ENCODE measurements around the gene GINM1. TPM values are rescaled to one million over a fixed set of nuclear protein-coding genes. Genes with fewer than 3 reads are reported as not detected.
A peak's percentile ranks its signal among the peaks of the same experiment; 100 is the strongest.

GINM1 gene, protein sequence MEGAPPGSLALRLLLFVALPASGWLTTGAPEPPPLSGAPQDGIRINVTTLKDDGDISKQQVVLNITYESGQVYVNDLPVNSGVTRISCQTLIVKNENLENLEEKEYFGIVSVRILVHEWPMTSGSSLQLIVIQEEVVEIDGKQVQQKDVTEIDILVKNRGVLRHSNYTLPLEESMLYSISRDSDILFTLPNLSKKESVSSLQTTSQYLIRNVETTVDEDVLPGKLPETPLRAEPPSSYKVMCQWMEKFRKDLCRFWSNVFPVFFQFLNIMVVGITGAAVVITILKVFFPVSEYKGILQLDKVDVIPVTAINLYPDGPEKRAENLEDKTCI
- 19.8 and 28.4 TPM in 2 replicates for polyA plus RNA-seq
- 29.5 and 34.6 TPM in 2 replicates for polyA minus RNA-seq

DNA sequence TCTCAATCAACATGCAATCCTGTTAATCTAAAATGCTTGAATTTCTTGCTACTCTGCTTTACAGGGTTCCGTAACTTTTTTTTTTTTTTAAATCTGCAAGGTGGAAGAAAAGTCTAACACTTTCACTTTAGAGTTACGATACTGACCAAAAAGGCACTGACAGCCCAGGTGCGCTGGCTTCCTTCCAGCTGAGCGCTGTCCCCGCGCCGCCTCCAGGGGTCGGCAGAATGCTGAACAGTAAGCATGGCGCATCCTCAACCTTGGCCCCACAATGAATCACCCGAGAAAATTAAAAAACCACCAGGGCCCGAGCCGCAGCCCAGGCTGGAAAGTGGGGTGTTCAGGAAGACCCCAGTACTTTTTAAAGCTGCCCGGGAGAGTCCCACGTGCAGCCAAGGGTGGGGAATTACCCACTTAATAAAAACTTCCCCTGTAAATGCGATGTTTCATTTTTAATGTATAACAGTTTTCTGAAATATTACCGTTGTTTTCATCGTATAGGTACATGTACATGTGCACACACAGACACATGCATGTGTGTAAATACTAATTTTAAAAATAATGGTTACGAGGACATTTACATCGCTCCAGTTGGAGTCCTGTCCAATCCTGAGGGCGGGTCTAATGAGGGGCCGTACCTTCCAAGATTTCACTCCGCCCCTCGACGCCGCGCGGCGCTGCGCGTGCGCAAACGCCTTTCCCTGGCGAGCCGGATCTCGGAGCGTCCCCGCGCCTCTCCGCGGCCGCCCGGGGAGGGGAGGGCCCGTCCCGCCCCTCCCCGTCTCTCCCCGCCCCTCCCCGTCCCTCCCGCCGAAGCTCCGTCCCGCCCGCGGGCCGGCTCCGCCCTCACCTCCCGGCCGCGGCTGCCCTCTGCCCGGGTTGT lies at the start of gene GINM1:
Gene GINM1 (plus strand): TSS at position 849 of the 883 bp plus-strand sequence. CDS start 40 bp downstream, outside the sequence.
- H3K4me2 ChIP-seq (ENCODE audit: low read length) = peak within 1 kb of the TSS; percentile 58
- H3K4me3 ChIP-seq (ENCODE audit: low read length) = peak within 1 kb of the TSS; percentile 99
- no peaks in the 10 kb centered on the region for H3K9me2 ChIP-seq (ENCODE audit: insufficient read depth, low read length)
- H3F3A ChIP-seq (ENCODE audit: insufficient read depth, low read length, poor library complexity, severe bottlenecking) = no peaks in the 10 kb centered on the region
- peaks cover 6% of the 10 kb centered on the region for H4K20me1 ChIP-seq (ENCODE audit: insufficient read depth)
- no peaks in the 10 kb centered on the region for H3K36me3 ChIP-seq (ENCODE audit: insufficient read depth, low read length)
- TF ChIP-seq RAD21 (conservative IDR thresholded peaks at IDR 0.05) (peak; percentile 69), EP300 (conservative IDR thresholded peaks at IDR 0.05; ENCODE audit: poor library complexity, severe bottlenecking) (no peak), POLR2AphosphoS5 (IDR thresholded peaks at IDR 0.05) (peak; percentile 75), MXI1 (conservative IDR thresholded peaks at IDR 0.05; ENCODE audit: poor library complexity, severe bottlenecking) (peak; percentile 95), SMC3 (conservative IDR thresholded peaks at IDR 0.05; ENCODE audit: poor library complexity) (peak; percentile 70), EZH2 (IDR thresholded peaks at IDR 0.05; ENCODE audit: borderline replicate concordance, insufficient read depth, low read length, poor library complexity, severe bottlenecking) (no peak), TAF1 (IDR thresholded peaks at IDR 0.05; ENCODE audit: low read depth) (no peak)
- TF ChIP-seq, protein P1, sequence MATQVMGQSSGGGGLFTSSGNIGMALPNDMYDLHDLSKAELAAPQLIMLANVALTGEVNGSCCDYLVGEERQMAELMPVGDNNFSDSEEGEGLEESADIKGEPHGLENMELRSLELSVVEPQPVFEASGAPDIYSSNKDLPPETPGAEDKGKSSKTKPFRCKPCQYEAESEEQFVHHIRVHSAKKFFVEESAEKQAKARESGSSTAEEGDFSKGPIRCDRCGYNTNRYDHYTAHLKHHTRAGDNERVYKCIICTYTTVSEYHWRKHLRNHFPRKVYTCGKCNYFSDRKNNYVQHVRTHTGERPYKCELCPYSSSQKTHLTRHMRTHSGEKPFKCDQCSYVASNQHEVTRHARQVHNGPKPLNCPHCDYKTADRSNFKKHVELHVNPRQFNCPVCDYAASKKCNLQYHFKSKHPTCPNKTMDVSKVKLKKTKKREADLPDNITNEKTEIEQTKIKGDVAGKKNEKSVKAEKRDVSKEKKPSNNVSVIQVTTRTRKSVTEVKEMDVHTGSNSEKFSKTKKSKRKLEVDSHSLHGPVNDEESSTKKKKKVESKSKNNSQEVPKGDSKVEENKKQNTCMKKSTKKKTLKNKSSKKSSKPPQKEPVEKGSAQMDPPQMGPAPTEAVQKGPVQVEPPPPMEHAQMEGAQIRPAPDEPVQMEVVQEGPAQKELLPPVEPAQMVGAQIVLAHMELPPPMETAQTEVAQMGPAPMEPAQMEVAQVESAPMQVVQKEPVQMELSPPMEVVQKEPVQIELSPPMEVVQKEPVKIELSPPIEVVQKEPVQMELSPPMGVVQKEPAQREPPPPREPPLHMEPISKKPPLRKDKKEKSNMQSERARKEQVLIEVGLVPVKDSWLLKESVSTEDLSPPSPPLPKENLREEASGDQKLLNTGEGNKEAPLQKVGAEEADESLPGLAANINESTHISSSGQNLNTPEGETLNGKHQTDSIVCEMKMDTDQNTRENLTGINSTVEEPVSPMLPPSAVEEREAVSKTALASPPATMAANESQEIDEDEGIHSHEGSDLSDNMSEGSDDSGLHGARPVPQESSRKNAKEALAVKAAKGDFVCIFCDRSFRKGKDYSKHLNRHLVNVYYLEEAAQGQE (IDR thresholded peaks at IDR 0.05; ENCODE audit: borderline replicate concordance) = no peak
- TF ChIP-seq, protein P2, sequence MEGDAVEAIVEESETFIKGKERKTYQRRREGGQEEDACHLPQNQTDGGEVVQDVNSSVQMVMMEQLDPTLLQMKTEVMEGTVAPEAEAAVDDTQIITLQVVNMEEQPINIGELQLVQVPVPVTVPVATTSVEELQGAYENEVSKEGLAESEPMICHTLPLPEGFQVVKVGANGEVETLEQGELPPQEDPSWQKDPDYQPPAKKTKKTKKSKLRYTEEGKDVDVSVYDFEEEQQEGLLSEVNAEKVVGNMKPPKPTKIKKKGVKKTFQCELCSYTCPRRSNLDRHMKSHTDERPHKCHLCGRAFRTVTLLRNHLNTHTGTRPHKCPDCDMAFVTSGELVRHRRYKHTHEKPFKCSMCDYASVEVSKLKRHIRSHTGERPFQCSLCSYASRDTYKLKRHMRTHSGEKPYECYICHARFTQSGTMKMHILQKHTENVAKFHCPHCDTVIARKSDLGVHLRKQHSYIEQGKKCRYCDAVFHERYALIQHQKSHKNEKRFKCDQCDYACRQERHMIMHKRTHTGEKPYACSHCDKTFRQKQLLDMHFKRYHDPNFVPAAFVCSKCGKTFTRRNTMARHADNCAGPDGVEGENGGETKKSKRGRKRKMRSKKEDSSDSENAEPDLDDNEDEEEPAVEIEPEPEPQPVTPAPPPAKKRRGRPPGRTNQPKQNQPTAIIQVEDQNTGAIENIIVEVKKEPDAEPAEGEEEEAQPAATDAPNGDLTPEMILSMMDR (IDR thresholded peaks at IDR 0.05; ENCODE audit: poor library complexity, severe bottlenecking) = peak; percentile 85
- H3K9me3 ChIP-seq (ENCODE audit: low read length) = no peaks in the 10 kb centered on the region
- peaks cover 12% of the 10 kb centered on the region for H3K27me3 ChIP-seq (ENCODE audit: insufficient read depth, low read depth, low read length)
- peak within 1 kb of the TSS; percentile 84 for H3K27ac ChIP-seq (ENCODE audit: low read length)
- peak within 1 kb of the TSS; percentile 89 for H3K9ac ChIP-seq (ENCODE audit: low read length)
- H3K79me2 ChIP-seq (replicated peaks; ENCODE audit: insufficient read depth, low read length) = peaks cover 30% of the 10 kb centered on the region
- peak within 1 kb of the TSS; percentile 94 for H2AFZ ChIP-seq (ENCODE audit: low read depth, low read length)

DNA sequence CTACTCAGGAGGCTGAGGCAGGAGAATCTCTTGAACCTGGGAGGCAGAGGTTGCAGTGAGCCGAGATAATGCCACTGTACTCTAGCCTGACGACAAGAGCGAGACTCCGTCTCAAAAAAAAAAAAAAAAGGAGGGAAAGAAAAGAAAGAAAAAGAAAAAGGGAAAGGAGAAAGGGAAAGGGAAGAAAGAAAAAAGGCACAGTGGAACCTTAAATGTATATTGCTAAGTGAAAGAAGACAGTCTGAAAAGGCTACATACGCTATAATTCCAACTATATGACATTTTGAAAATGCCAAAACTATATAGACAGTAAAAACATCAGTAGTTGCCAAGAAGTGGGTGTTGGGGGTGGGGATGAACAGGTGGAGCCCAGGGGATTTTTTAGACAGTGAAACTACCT lies 36.5 kb upstream of the GINM1 start:
- peaks cover 12% of the 10 kb centered on the region for H3K36me3 ChIP-seq (ENCODE audit: insufficient read depth, low read length)

More for the DNA sequence above, 36.5 kb upstream of the GINM1 start:
- no peak for TF ChIP-seq SMC3 (conservative IDR thresholded peaks at IDR 0.05; ENCODE audit: poor library complexity)
- TF ChIP-seq MXI1 (conservative IDR thresholded peaks at IDR 0.05; ENCODE audit: poor library complexity, severe bottlenecking) = no peak
- TF ChIP-seq, protein P1 (IDR thresholded peaks at IDR 0.05; ENCODE audit: borderline replicate concordance) = no peak
- TF ChIP-seq EZH2 (IDR thresholded peaks at IDR 0.05; ENCODE audit: borderline replicate concordance, insufficient read depth, low read length, poor library complexity, severe bottlenecking) = no peak
- TF ChIP-seq TAF1 (IDR thresholded peaks at IDR 0.05; ENCODE audit: low read depth) = no peak
- TF ChIP-seq, protein P2 (IDR thresholded peaks at IDR 0.05; ENCODE audit: poor library complexity, severe bottlenecking) = no peak
- TF ChIP-seq EP300 (conservative IDR thresholded peaks at IDR 0.05; ENCODE audit: poor library complexity, severe bottlenecking) = no peak
- TF ChIP-seq RAD21 (conservative IDR thresholded peaks at IDR 0.05) = no peak
- no peak for TF ChIP-seq POLR2AphosphoS5 (IDR thresholded peaks at IDR 0.05)
- Histone ChIP-seq H3K79me2 (replicated peaks; ENCODE audit: insufficient read depth, low read length) (no peaks in the 10 kb centered on the region), H3K4me3 (ENCODE audit: low read length) (no peak overlapping the region), H3K9me2 (ENCODE audit: insufficient read depth, low read length) (no peaks in the 10 kb centered on the region), H3K9ac (ENCODE audit: low read length) (no peak overlapping the region), H3K9me3 (ENCODE audit: low read length) (no peaks in the 10 kb centered on the region), H3K4me2 (ENCODE audit: low read length) (no peak overlapping the region), H3K27ac (ENCODE audit: low read length) (no peak overlapping the region), H3K27me3 (ENCODE audit: insufficient read depth, low read depth, low read length) (no peaks in the 10 kb centered on the region), H2AFZ (ENCODE audit: low read depth, low read length) (no peak overlapping the region), H4K20me1 (ENCODE audit: insufficient read depth) (no peaks in the 10 kb centered on the region), H3F3A (ENCODE audit: insufficient read depth, low read length, poor library complexity, severe bottlenecking) (no peaks in the 10 kb centered on the region)

Measured in neural cell (in vitro differentiated cells).